HepG2 (cell line): Measurements from ENCODE around the gene RCE1. TPM values are rescaled to one million over a fixed set of nuclear protein-coding genes. Genes with fewer than 3 reads are reported as not detected.

ENCODE experiments used
- ATAC-seq: fragments of 200-7000 bp; cut with Tn5 transposase; 3 replicates; pipeline ENCODE4 v1.9.1; 2020; ENCODE audit warnings: mild to moderate bottlenecking, moderate library complexity
- Bru-seq: library from RNA; stranded (reverse); fragments of 400-500 nt; gene quantifications from one replicate; lab custom pipeline; 2021; lab: Mats Ljungman, UMichigan
- BruChase-seq, 2 experiments: library from RNA; stranded (reverse); fragments of 400-500 nt; gene quantifications; one replicate each; lab custom pipeline; 2021; lab: Mats Ljungman, UMichigan
- BruUV-seq: library from RNA; stranded (reverse); fragments of 400-500 nt; replicated peaks from 2 replicates; lab custom pipeline; 2021; lab: Mats Ljungman, UMichigan
- CTCF ChIA-PET: fragments of 300-600 bp; formaldehyde crosslinking; extraction: SDS; loops from one replicate; lab custom pipeline; 2021; ENCODE audit warnings: low total read pairs, inconsistent platforms, low intra/inter-chr PET ratio; lab: Yijun Ruan, JAX
- POLR2A ChIA-PET: fragments of 350-600 bp; sonication (Branson Sonifier 250); formaldehyde crosslinking; loops from one replicate; lab custom pipeline; 2020; ENCODE audit warnings: antibody characterized with exemption, inconsistent platforms; lab: Yijun Ruan, JAX
- DNase-seq: peaks from one replicate; pipeline ENCODE4 v3.0.0-alpha.2; 2015; ENCODE audit warnings: low spot score
- FAIRE-seq: peaks from 3 replicates; lab custom pipeline; 2011; peaks lifted over from hg19 to GRCh38; lab: Jason Lieb, UNC
- H2AFZ ChIP-seq: one replicate; pipeline ENCODE4 v1.6.1; 2011; ENCODE audit warnings: low read length, inconsistent platforms
- H3K27ac ChIP-seq: fragments of 300-600 bp; 3 replicates; pipeline ENCODE4 v1.8.0; 2011; ENCODE audit warnings: mixed run types, mild to moderate bottlenecking, mixed read lengths, low read length, inconsistent platforms; ENCODE audit not compliant: insufficient read depth; ENCODE audit errors: extremely low read length
- H3K27me3 ChIP-seq, 2 experiments: fragments of 200-600 bp in 1 of 2; 2 replicates in 1 of 2; 3 replicates in 1 of 2; pipeline versions ENCODE4 v1.6.0 to v1.8.0; 2011; ENCODE audit warnings: low read length in 2 of 2, mild to moderate bottlenecking in 2 of 2, moderate library complexity in 2 of 2, inconsistent platforms in 1 of 2; ENCODE audit not compliant: insufficient read depth in 2 of 2, control insufficient read depth in 1 of 2
- H3K36me3 ChIP-seq, 2 experiments: fragments of 200-600 bp in 1 of 2; replicated peaks in 1 of 2; 2 replicates in 1 of 2; 3 replicates in 1 of 2; pipeline versions ENCODE4 v1.5.1 to v1.8.0; 2011; ENCODE audit warnings: low read length in 2 of 2, inconsistent platforms in 1 of 2; ENCODE audit not compliant: insufficient read depth in 2 of 2, control insufficient read depth in 1 of 2
- H3K4me1 ChIP-seq: 2 replicates; pipeline ENCODE4 v1.5.1; 2012; ENCODE audit warnings: low read length, inconsistent platforms; ENCODE audit not compliant: insufficient read depth
- H3K4me2 ChIP-seq: 2 replicates; pipeline ENCODE4 v1.6.0; 2011; ENCODE audit warnings: low read depth, low read length, inconsistent platforms
- H3K4me3 ChIP-seq, 3 experiments: fragments of 200-600 bp in 1 of 3; sonication (generic), shearing (Covaris generic) in 1 of 3; replicated peaks in 1 of 3; 2 replicates each; pipeline ENCODE4 v1.5.1; 2011 to 2016; ENCODE audit warnings: low read length in 3 of 3, inconsistent platforms in 2 of 3, low read depth in 2 of 3, mild to moderate bottlenecking in 2 of 3, control low read depth in 1 of 3, mixed read lengths in 1 of 3; ENCODE audit not compliant: insufficient read depth in 1 of 3
- H3K79me2 ChIP-seq: one replicate; pipeline ENCODE4 v1.6.1; 2011; ENCODE audit warnings: low read length, inconsistent platforms; ENCODE audit not compliant: insufficient read depth
- H3K9ac ChIP-seq: 2 replicates; pipeline ENCODE4 v1.6.0; 2011; ENCODE audit warnings: mild to moderate bottlenecking, low read depth, low read length, inconsistent platforms; ENCODE audit not compliant: insufficient read depth
- H3K9me3 ChIP-seq: 2 replicates; pipeline ENCODE4 v1.5.1; 2012; ENCODE audit warnings: mild to moderate bottlenecking, low read length
- H4K20me1 ChIP-seq: 2 replicates; pipeline ENCODE4 v1.6.0; 2011; ENCODE audit warnings: inconsistent platforms, mild to moderate bottlenecking, low read length, moderate library complexity; ENCODE audit not compliant: insufficient read depth
- GATAD1 ChIP-seq: IDR thresholded peaks from 2 replicates; pipeline ENCODE4 v1.6.1; 2016; ENCODE audit warnings: missing genetic modification reagents, missing compliant biosample characterization
- HINFP ChIP-seq: sonication (generic); formaldehyde crosslinking; IDR thresholded peaks from 2 replicates; pipeline ENCODE4 v1.4.0; 2020; ENCODE audit warnings: low read depth, mild to moderate bottlenecking, missing genetic modification reagents
- KLF12 ChIP-seq: sonication (generic); formaldehyde crosslinking; IDR thresholded peaks from 2 replicates; pipeline ENCODE4 v1.4.0; 2020; ENCODE audit warnings: missing genetic modification reagents, borderline replicate concordance
- MYPOP ChIP-seq: sonication (generic); formaldehyde crosslinking; IDR thresholded peaks from 2 replicates; pipeline ENCODE4 v1.8.1; 2023; ENCODE audit warnings: mild to moderate bottlenecking, moderate library complexity, missing genetic modification reagents
- RARA ChIP-seq: IDR thresholded peaks from 2 replicates; pipeline ENCODE4 v1.6.1; 2016; ENCODE audit warnings: missing genetic modification reagents, missing compliant biosample characterization
- TBX2 ChIP-seq: sonication (generic); formaldehyde crosslinking; IDR thresholded peaks from 2 replicates; pipeline ENCODE4 v1.5.0; 2020; ENCODE audit warnings: missing genetic modification reagents, mild to moderate bottlenecking, borderline replicate concordance
- TERF1 ChIP-seq: sonication (generic); formaldehyde crosslinking; IDR thresholded peaks from 2 replicates; pipeline ENCODE4 v1.8.0; 2022; ENCODE audit warnings: mild to moderate bottlenecking, missing genetic modification reagents, moderate library complexity
- ZFP90 ChIP-seq: sonication (generic); formaldehyde crosslinking; IDR thresholded peaks from 2 replicates; pipeline ENCODE4 v1.8.0; 2022; ENCODE audit warnings: missing genetic modification reagents, mild to moderate bottlenecking, inconsistent platforms, borderline replicate concordance
- ZNF230 ChIP-seq: sonication (generic); formaldehyde crosslinking; IDR thresholded peaks from 2 replicates; pipeline ENCODE4 v1.4.0; 2020; ENCODE audit warnings: mild to moderate bottlenecking, missing genetic modification reagents
- WGBS: methylation state at CpG from one replicate; pipeline ENCODE4 v1.1.6; 2017; ENCODE audit warnings: low lambda C conversion rate; 5-methylcytosine and 5-hydroxymethylcytosine counted together
- in situ Hi-C: cut with HindIII; loops from 2 replicates; pipeline ENCODE4 v1.10.0; 2017; ENCODE audit warnings: low pct_unique_long_range_greater_than_20kb; ENCODE audit not compliant: extremely low pct_ligation_motif_present
- intact Hi-C: fragments of 100-400 bp; cut with micrococcal nuclease; formaldehyde crosslinking; loops from one replicate; pipeline ENCODE4 v1.10.0; 2022; ENCODE audit not compliant: unreplicated experiment
- long read RNA-seq, 2 experiments: library from RNA in 1 of 2; library from polyadenylated mRNA in 1 of 2; stranded (forward) in 1 of 2; unstranded in 1 of 2; transcript quantifications; one replicate each; pipeline ENCODE4 v2.0.0, GENCODE V29; 2019 to 2022
- polyA minus RNA-seq, 3 experiments: library from RNA; depleted of rRNA, polyadenylated mRNA; stranded (reverse); fragments of >200 nt; gene quantifications; 2 replicates each; pipeline ENCODE4 v1.2.3, GENCODE V29; 2011; ENCODE audit warnings: low replicate concordance in 1 of 3
- polyA plus RNA-seq, 8 experiments: library from polyadenylated mRNA; depleted of rRNA in 3 of 8; stranded (reverse) in 7 of 8; unstranded in 1 of 8; fragments of >200 nt; fragmentation: Illumina TruSeq in 4 of 8; extraction: Trizol in 4 of 8; gene quantifications; 2 replicates each; pipeline versions ENCODE4 v1.2.1 to v1.2.3, GENCODE V29; 2011 to 2016; ENCODE audit warnings: low read depth in 4 of 8, missing spikeins in 1 of 8, mixed read lengths in 1 of 8; ENCODE audit not compliant: insufficient read depth in 1 of 8
- total RNA-seq, 5 experiments: library from RNA; depleted of rRNA; stranded (reverse); fragments of >200 nt; fragmentation: Illumina TruSeq; extraction: Trizol; gene quantifications; 2 replicates each; pipeline ENCODE4 v1.2.3, GENCODE V29; 2016; ENCODE audit warnings: low read depth in 1 of 5

Gene RCE1, protein sequence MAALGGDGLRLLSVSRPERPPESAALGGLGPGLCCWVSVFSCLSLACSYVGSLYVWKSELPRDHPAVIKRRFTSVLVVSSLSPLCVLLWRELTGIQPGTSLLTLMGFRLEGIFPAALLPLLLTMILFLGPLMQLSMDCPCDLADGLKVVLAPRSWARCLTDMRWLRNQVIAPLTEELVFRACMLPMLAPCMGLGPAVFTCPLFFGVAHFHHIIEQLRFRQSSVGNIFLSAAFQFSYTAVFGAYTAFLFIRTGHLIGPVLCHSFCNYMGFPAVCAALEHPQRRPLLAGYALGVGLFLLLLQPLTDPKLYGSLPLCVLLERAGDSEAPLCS
- total RNA-seq (2016; rRNA removed; fragmentation: Illumina TruSeq; extraction: Trizol) (8.0 and 22.2 TPM in 2 replicates), polyA plus RNA-seq (2011; rRNA removed) (22.4 and 29.3 TPM in 2 replicates), polyA minus RNA-seq (2011; rRNA and poly(A)+ RNA removed; ENCODE audit: low replicate concordance) (40.2 and 41.8 TPM in 2 replicates), Bru-seq, nascent RNA (percentile 79 among the genes with signal in this experiment), BruChase-seq, experiment 1, labeled RNA remaining after a 6-hour chase (percentile 89 among the genes with signal in this experiment), BruChase-seq, experiment 2, labeled RNA remaining after a 2-hour chase (percentile 82 among the genes with signal in this experiment)
- 5.3 and 5.8 TPM in 2 replicates for total RNA-seq (2016; cell fraction: cytosol; rRNA removed; fragmentation: Illumina TruSeq; extraction: Trizol; ENCODE audit: low read depth)
- total RNA-seq (2016; cell fraction: insoluble cytoplasmic fraction; rRNA removed; fragmentation: Illumina TruSeq; extraction: Trizol): 8.3 and 23.5 TPM in 2 replicates
- 9.8 and 10.6 TPM in 2 replicates for total RNA-seq (2016; cell fraction: membrane; rRNA removed; fragmentation: Illumina TruSeq; extraction: Trizol)
- 18.1 and 22.0 TPM in 2 replicates for total RNA-seq (2016; cell fraction: nucleus; rRNA removed; fragmentation: Illumina TruSeq; extraction: Trizol)
- 18.4 and 29.0 TPM in 2 replicates for polyA plus RNA-seq (2011; cell fraction: cytosol; rRNA removed)
- 56.2 and 66.8 TPM in 2 replicates for polyA plus RNA-seq (2011; cell fraction: nucleus; rRNA removed)
- polyA plus RNA-seq (2012): 14.4 and 22.1 TPM in 2 replicates
- polyA plus RNA-seq (2016; cell fraction: cytosol; fragmentation: Illumina TruSeq; extraction: Trizol; ENCODE audit: low read depth): 5.7 and 6.5 TPM in 2 replicates
- polyA plus RNA-seq (2016; cell fraction: insoluble cytoplasmic fraction; fragmentation: Illumina TruSeq; extraction: Trizol; ENCODE audit: low read depth): 9.5 and 11.9 TPM in 2 replicates
- 8.8 and 9.5 TPM in 2 replicates for polyA plus RNA-seq (2016; cell fraction: membrane; fragmentation: Illumina TruSeq; extraction: Trizol; ENCODE audit: low read depth)
- 41.3 and 46.5 TPM in 2 replicates for polyA plus RNA-seq (2016; cell fraction: nucleus; fragmentation: Illumina TruSeq; extraction: Trizol; ENCODE audit: insufficient read depth, low read depth)
- 11.0 and 11.1 TPM in 2 replicates for polyA minus RNA-seq (2011; cell fraction: cytosol; rRNA and poly(A)+ RNA removed)
- 16.7 and 18.8 TPM in 2 replicates for polyA minus RNA-seq (2011; cell fraction: nucleus; rRNA and poly(A)+ RNA removed)
- long read RNA-seq, experiment 1, transcript RCE1-202 (7 exons, 1,379 nt): minor isoform, 9 of 40 reads
- long read RNA-seq, experiment 1, transcript RCE1-201 (8 exons, 1,485 nt): major isoform, 16 of 40 reads
- long read RNA-seq, experiment 1, partial matches to known transcripts: 5 of 40 reads
- long read RNA-seq, experiment 1, other reads (novel, unspliced or antisense): 7 of 40 reads
- long read RNA-seq, experiment 2, transcript RCE1-201 (8 exons, 1,485 nt): major isoform, 31 of 71 reads
- long read RNA-seq, experiment 2, transcript RCE1-202 (7 exons, 1,379 nt): minor isoform, 13 of 71 reads
- long read RNA-seq, experiment 2, transcript RCE1-203 (8 exons, 1,428 nt): minor isoform, 5 of 71 reads
- long read RNA-seq, experiment 2, partial matches to known transcripts: 13 of 71 reads
- long read RNA-seq, experiment 2, other reads (novel, unspliced or antisense): 8 of 71 reads

DNA sequence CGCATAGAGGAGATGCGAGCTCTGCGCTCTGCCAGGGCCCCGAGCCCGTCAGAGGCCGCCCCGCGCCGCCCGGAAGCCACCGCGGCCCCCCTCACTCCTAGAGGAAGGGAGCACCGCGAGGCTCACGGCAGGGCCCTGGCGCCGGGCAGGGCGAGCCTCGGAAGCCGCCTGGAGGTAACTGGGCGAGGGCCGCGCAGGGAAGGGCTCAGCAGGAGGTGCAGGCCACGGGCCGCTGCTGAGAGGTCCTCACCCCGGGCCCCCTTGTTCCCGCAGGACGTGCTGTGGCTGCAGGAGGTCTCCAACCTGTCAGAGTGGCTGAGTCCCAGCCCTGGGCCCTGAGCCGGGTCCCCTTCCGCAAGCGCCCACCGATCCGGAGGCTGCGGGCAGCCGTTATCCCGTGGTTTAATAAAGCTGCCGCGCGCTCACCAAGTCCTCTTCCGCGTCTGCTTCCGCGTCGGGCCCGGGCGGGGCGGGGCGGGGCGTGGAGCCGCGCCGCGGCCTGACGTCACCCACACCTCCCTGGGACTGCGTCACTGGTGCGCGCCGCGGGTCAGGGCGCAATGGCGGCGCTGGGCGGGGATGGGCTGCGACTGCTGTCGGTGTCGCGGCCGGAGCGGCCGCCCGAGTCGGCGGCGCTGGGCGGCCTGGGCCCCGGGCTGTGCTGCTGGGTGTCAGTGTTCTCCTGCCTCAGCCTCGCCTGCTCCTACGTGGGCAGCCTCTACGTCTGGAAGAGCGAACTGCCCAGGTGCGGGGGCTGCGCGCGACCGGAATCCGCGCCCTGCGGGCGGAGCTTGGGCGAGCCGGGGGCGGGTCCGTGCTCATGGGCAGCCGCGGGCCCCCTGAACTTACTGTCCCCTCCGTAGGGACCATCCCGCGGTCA, at the start of gene RCE1:
RCE1 (plus strand) TSS at position 546 of the 880 bp plus-strand sequence; CDS start at position 561, 15 bp downstream.
- intact Hi-C loops: loop anchor here (5.0 kb wide), 1 partner anchor 134 kb away; the partner anchor contains the start of gene C11orf86
- H3K4me1 ChIP-seq: peaks cover 28% of the 10 kb centered on the region
- peak within 1 kb of the TSS; percentile 87 to 99 (median 87) for H3K4me3 ChIP-seq
- BruUV-seq: TSS peak; percentile 52
- DNase-seq: peak; percentile 71
- peaks cover 4 to 37% of the 10 kb centered on the region in 2 experiments for H3K36me3 ChIP-seq
- in situ Hi-C loops: loop anchor here (10.0 to 25.0 kb wide), 3 partner anchors 132 to 431 kb away; partner anchors contain the start of genes C11orf86, CTSF and NPAS4
- WGBS: no CpG with 5 or more reads among the region's 98 CpGs
- ChIA-PET CTCF (no interaction called here), POLR2A (interaction anchor here (0.7 to 4.2 kb wide), 24 partner anchors 9 to 530 kb away, joined by 3 to 24 read pairs (median 4); partner anchors contain the start of genes BBS1, DPP3, MRPL11 and PC)
- H4K20me1 ChIP-seq: peaks cover 6% of the 10 kb centered on the region; the same call in 1 of the 2 replicates
- no peak within 1 kb of the TSS for H2AFZ ChIP-seq
- FAIRE-seq: peak; percentile 47
- H3K9ac ChIP-seq: peak within 1 kb of the TSS; percentile 96
- no peaks in the 10 kb centered on the region; a peak in 1 of 5 replicates for H3K27me3 ChIP-seq
- no peaks in the 10 kb centered on the region for H3K9me3 ChIP-seq
- peak; percentile 78 for ATAC-seq
- peaks cover 28% of the 10 kb centered on the region for H3K79me2 ChIP-seq
- peak within 1 kb of the TSS; percentile 82 for H3K27ac ChIP-seq
- H3K4me2 ChIP-seq: peak within 1 kb of the TSS; percentile 95
- TF ChIP-seq HINFP (CRISPR knock-in tag): 0 out of 2 replicates have a peak, but pooled peaks have one; percentile 16
- TF ChIP-seq ZFP90 (CRISPR knock-in tag): no peak; the same call in 1 of the 2 replicates
- TF ChIP-seq TERF1 (CRISPR knock-in tag): 0 out of 2 replicates have a peak, but pooled peaks have one; percentile 43
- TF ChIP-seq ZNF230 (CRISPR knock-in tag): peak; percentile 5; the same call in 1 of the 2 replicates
- 0 out of 2 replicates have a peak, but pooled peaks have one; percentile 5 for TF ChIP-seq RARA (CRISPR knock-in tag)
- TF ChIP-seq KLF12 (CRISPR knock-in tag): peak; percentile 94; the same call in 1 of the 2 replicates
- peak; percentile 95 for TF ChIP-seq GATAD1 (CRISPR knock-in tag)
- 0 out of 2 replicates have a peak, but pooled peaks have one; percentile 30 for TF ChIP-seq MYPOP
- TF ChIP-seq TBX2 (CRISPR knock-in tag): peak; percentile 84
